Measurements from ENCODE around the gene HSD17B2.

Gene HSD17B2

GRCh38 chr16:82051656-82052055 lies 16.6 kb downstream of the HSD17B2 start:
- TF ChIP-seq CTCF (conservative IDR thresholded peaks at IDR 0.05; ENCODE audit: low read depth, low read length): no peak
- no peak for DNase-seq (ENCODE audit: low read depth)
- H3K4me3 ChIP-seq (ENCODE audit: low read length): no peak overlapping the region

- no peak for TF ChIP-seq CTCF (conservative IDR thresholded peaks at IDR 0.05; ENCODE audit: low read depth, low read length)
- DNase-seq (ENCODE audit: low read depth): no peak
- H3K4me3 ChIP-seq (ENCODE audit: low read length): no peak overlapping the region
Observed at GRCh38 chr16:82055117-82055516, 20.1 kb downstream of the HSD17B2 start.

- no peak for TF ChIP-seq CTCF (conservative IDR thresholded peaks at IDR 0.05; ENCODE audit: low read depth, low read length)
- no peak for DNase-seq (ENCODE audit: low read depth)
- no peak overlapping the region for H3K4me3 ChIP-seq (ENCODE audit: low read length)
Observed at GRCh38 chr16:82055728-82056549, 20.9 kb downstream of the HSD17B2 start.

GRCh38 chr16:82056550-82056896 lies 21.5 kb downstream of the HSD17B2 start:
- no peak for TF ChIP-seq CTCF (conservative IDR thresholded peaks at IDR 0.05; ENCODE audit: low read depth, low read length)
- H3K4me3 ChIP-seq (ENCODE audit: low read length): no peak overlapping the region
- no peak for DNase-seq (ENCODE audit: low read depth)

- no peak overlapping the region for H3K4me3 ChIP-seq (ENCODE audit: low read length)
- no peak for DNase-seq (ENCODE audit: low read depth)
- TF ChIP-seq CTCF (conservative IDR thresholded peaks at IDR 0.05; ENCODE audit: low read depth, low read length): no peak
Observed at GRCh38 chr16:82059161-82059982, 24.3 kb downstream of the HSD17B2 start.

GRCh38 chr16:82059983-82060421 lies 24.9 kb downstream of the HSD17B2 start:
- no peak for TF ChIP-seq CTCF (conservative IDR thresholded peaks at IDR 0.05; ENCODE audit: low read depth, low read length)
- no peak overlapping the region for H3K4me3 ChIP-seq (ENCODE audit: low read length)
- DNase-seq (ENCODE audit: low read depth): no peak

All from retinal pigment epithelial cell (primary cell).